Frontal cortex (tissue), 4 donors: ENCODE data around the gene C6orf89. TPM values are rescaled to one million over a fixed set of nuclear protein-coding genes. Genes with fewer than 3 reads are reported as not detected.

Experiments used
- DNase-seq, 2 donors: peaks; one replicate each; pipeline ENCODE4 v3.0.0; 2012; ENCODE audit warnings: low spot score in 2 of 2
- FAIRE-seq: peaks from 2 replicates; lab custom pipeline; 2012; peaks lifted over from hg19 to GRCh38; lab: Jason Lieb, UNC
- total RNA-seq: library from RNA; depleted of rRNA; stranded (reverse); fragments of >200 nt; gene quantifications from one replicate; pipeline ENCODE4 v1.2.3, GENCODE V29; 2014
- donor health status: control.
- donor health status: control.
- donor health status: control.

The C6orf89 gene
- total RNA-seq, 1 donor from 2014 or later = 28.9 TPM

- DNase-seq (peak; percentile 47 to 71), FAIRE-seq (no peak)
Measured at GRCh38 chr6:36851149-36851614, 34.6 kb upstream of the C6orf89 start.

GRCh38 chr6:36851626-36852025 lies 34.1 kb upstream of the C6orf89 start:
- no peak for FAIRE-seq
- no peak for DNase-seq

- DNase-seq = no peak
- FAIRE-seq = no peak
Measured at GRCh38 chr6:36852481-36853147, 33.1 kb upstream of the C6orf89 start.

GRCh38 chr6:36853325-36853724 lies 32.4 kb upstream of the C6orf89 start:
- no peak for DNase-seq
- FAIRE-seq = no peak

GRCh38 chr6:36855750-36856149 lies 30.0 kb upstream of the C6orf89 start:
- FAIRE-seq = no peak
- DNase-seq = no peak

- FAIRE-seq (no peak), DNase-seq (no peak)
Measured at GRCh38 chr6:36856277-36856676, 29.5 kb upstream of the C6orf89 start.

GRCh38 chr6:36857325-36857724 lies 28.4 kb upstream of the C6orf89 start:
- no peak for DNase-seq
- no peak for FAIRE-seq

GRCh38 chr6:36858407-36858981 lies 27.3 kb upstream of the C6orf89 start:
- no peak for DNase-seq

GRCh38 chr6:36860126-36860525 lies 25.6 kb upstream of the C6orf89 start:
- no peak for FAIRE-seq
- DNase-seq = no peak

More at GRCh38 chr6:36858407-36858981, 27.3 kb upstream of the C6orf89 start:
- no peak for FAIRE-seq

- DNase-seq (no peak), FAIRE-seq (no peak)
Measured at GRCh38 chr6:36862164-36862847, 23.4 kb upstream of the C6orf89 start.

- FAIRE-seq (no peak), DNase-seq (no peak)
Measured at GRCh38 chr6:36862848-36863382, 22.8 kb upstream of the C6orf89 start.

GRCh38 chr6:36863670-36864540 lies 21.8 kb upstream of the C6orf89 start:
- DNase-seq = no peak
- no peak for FAIRE-seq

- DNase-seq (no peak), FAIRE-seq (no peak)
Measured at GRCh38 chr6:36865835-36866234, 19.9 kb upstream of the C6orf89 start.

- no peak for FAIRE-seq
Measured at GRCh38 chr6:36867471-36868224, 18.1 kb upstream of the C6orf89 start.

GRCh38 chr6:36871686-36872085 lies 14.1 kb upstream of the C6orf89 start:
- no peak for FAIRE-seq
- DNase-seq = no peak

More at GRCh38 chr6:36867471-36868224, 18.1 kb upstream of the C6orf89 start:
- DNase-seq = no peak

- no peak for FAIRE-seq
- no peak for DNase-seq
Measured at GRCh38 chr6:36873115-36873514, 12.6 kb upstream of the C6orf89 start.

GRCh38 chr6:36873612-36874442 lies 11.9 kb upstream of the C6orf89 start:
- FAIRE-seq = no peak
- DNase-seq = no peak
